GM12891 (cell line): ENCODE data around the gene DAND5.

Experiments
- PAX5 ChIP-seq: IDR thresholded peaks from 2 replicates; pipeline ENCODE4 v1.6.1; 2011; ENCODE audit warnings: low read length, moderate library complexity, mild to moderate bottlenecking; ENCODE audit not compliant: insufficient read depth, severe bottlenecking
- POLR2A ChIP-seq: IDR thresholded peaks from 2 replicates; pipeline ENCODE4 v1.6.1; 2011; ENCODE audit warnings: low read depth, low read length, control low read depth
- POLR2AphosphoS5 ChIP-seq: IDR thresholded peaks from 2 replicates; pipeline ENCODE4 v1.6.1; 2011; ENCODE audit warnings: low read depth, low read length, control low read depth
- POU2F2 ChIP-seq: IDR thresholded peaks from 2 replicates; pipeline ENCODE4 v1.6.1; 2011; ENCODE audit warnings: low read depth, mild to moderate bottlenecking, control low read depth, low read length, moderate library complexity
- SPI1 ChIP-seq: IDR thresholded peaks from 2 replicates; pipeline ENCODE4 v1.6.1; 2011; ENCODE audit warnings: low read depth, low read length, control low read depth
- TAF1 ChIP-seq: IDR thresholded peaks from 2 replicates; pipeline ENCODE4 v1.6.1; 2011; ENCODE audit warnings: low read depth, low read length, control low read depth

DNA sequence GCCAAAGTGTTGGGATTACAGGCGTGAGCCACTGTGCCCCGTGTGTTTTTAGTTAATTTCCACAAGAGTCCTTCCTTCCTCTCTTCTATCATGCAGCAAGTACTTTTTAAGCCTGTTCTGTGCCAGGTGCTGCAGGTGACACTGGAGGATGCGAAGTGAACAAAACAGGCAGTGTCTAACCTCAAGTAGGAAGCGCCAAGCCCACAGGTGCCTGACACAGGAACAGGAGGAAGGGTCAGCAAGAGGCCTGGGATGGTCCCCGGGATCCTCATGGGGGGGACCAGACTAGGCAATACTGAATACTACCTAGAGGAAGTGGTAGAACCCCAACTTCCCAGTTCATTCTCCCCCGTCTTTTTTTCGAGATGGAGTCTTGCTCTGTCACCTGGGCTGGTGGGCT, 32.8 kb upstream of the DAND5 start:
- TF ChIP-seq TAF1 (no peak), POLR2A (no peak), POLR2AphosphoS5 (no peak), SPI1 (no peak), POU2F2 (no peak), PAX5 (no peak)
